IMR-90 (cell line): Measurements from ENCODE around the gene SEMA4A. TPM values are rescaled to one million over a fixed set of nuclear protein-coding genes. Genes with fewer than 3 reads are reported as not detected.

Experiments
- ATAC-seq: fragments of 200-7000 bp; cut with Tn5 transposase; 2 replicates; pipeline ENCODE4 v1.9.1; 2020; ENCODE audit warnings: low read depth, mild to moderate bottlenecking, moderate library complexity
- BruUV-seq: library from RNA; stranded (reverse); fragments of 400-500 nt; replicated peaks from 2 replicates; lab custom pipeline; 2021; lab: Mats Ljungman, UMichigan
- CTCF ChIA-PET: fragments of 300-600 bp; formaldehyde crosslinking; extraction: SDS; loops from one replicate; lab custom pipeline; 2021; ENCODE audit warnings: antibody characterized with exemption; lab: Yijun Ruan, JAX
- POLR2A ChIA-PET: fragments of 300-600 bp; sonication (Branson Sonifier 250); formaldehyde crosslinking; loops from one replicate; lab custom pipeline; 2022; ENCODE audit warnings: antibody characterized with exemption; ENCODE audit not compliant: unreplicated experiment; lab: Charles Lee
- DNase-seq: peaks from one replicate; pipeline ENCODE4 v3.0.0; 2013
- H2AFZ ChIP-seq: replicated peaks from 2 replicates; pipeline ENCODE3; 2013; ENCODE audit warnings: low read length, mild to moderate bottlenecking; ENCODE audit not compliant: poor library complexity
- H2AK5ac ChIP-seq: 2 replicates; pipeline ENCODE4 v1.6.1; 2013; ENCODE audit warnings: low read depth, low read length, inconsistent platforms
- H2AK9ac ChIP-seq: replicated peaks from 2 replicates; pipeline ENCODE3; 2013; ENCODE audit warnings: mild to moderate bottlenecking, low read depth, low read length, moderate library complexity; ENCODE audit not compliant: poor library complexity
- H2BK120ac ChIP-seq: 2 replicates; pipeline ENCODE4 v1.6.1; 2013; ENCODE audit warnings: low read depth, low read length, inconsistent platforms
- H2BK15ac ChIP-seq: 3 replicates; pipeline ENCODE4 v1.6.1; 2013; ENCODE audit warnings: low read depth, low read length, inconsistent platforms
- H2BK20ac ChIP-seq: 2 replicates; pipeline ENCODE4 v1.6.1; 2013; ENCODE audit warnings: low read depth, mild to moderate bottlenecking, inconsistent platforms, low read length, moderate library complexity
- H2BK5ac ChIP-seq: 2 replicates; pipeline ENCODE4 v1.6.1; 2013; ENCODE audit warnings: mild to moderate bottlenecking, low read depth, low read length, inconsistent platforms; ENCODE audit not compliant: poor library complexity, severe bottlenecking
- H3K14ac ChIP-seq: replicated peaks from 2 replicates; pipeline ENCODE4 v1.6.1; 2013; ENCODE audit warnings: low read depth, low read length, inconsistent platforms
- H3K18ac ChIP-seq: 2 replicates; pipeline ENCODE4 v1.6.1; 2013; ENCODE audit warnings: low read depth, low read length, control low read depth
- H3K23ac ChIP-seq: 2 replicates; pipeline ENCODE4 v1.6.1; 2013; ENCODE audit warnings: low read depth, low read length, inconsistent platforms
- H3K27ac ChIP-seq: 2 replicates; pipeline ENCODE4 v1.5.1; 2013; ENCODE audit warnings: mild to moderate bottlenecking, control low read depth, low read length; ENCODE audit not compliant: insufficient read depth
- H3K27me3 ChIP-seq: 2 replicates; pipeline ENCODE4 v1.6.1; 2013; ENCODE audit warnings: low read length; ENCODE audit not compliant: control insufficient read depth, insufficient read depth
- H3K36me3 ChIP-seq: 2 replicates; pipeline ENCODE4 v1.6.1; 2013; ENCODE audit warnings: low read length, mixed read lengths; ENCODE audit not compliant: control insufficient read depth, insufficient read depth
- H3K4ac ChIP-seq: 2 replicates; pipeline ENCODE4 v1.6.1; 2013; ENCODE audit warnings: low read depth, low read length, inconsistent platforms
- H3K4me1 ChIP-seq: 2 replicates; pipeline ENCODE4 v1.6.1; 2013; ENCODE audit warnings: low read length, mixed read lengths; ENCODE audit not compliant: control insufficient read depth, insufficient read depth
- H3K4me2 ChIP-seq: 2 replicates; pipeline ENCODE4 v1.6.1; 2013; ENCODE audit warnings: low read depth, mild to moderate bottlenecking, control low read depth, low read length, moderate library complexity
- H3K4me3 ChIP-seq: 2 replicates; pipeline ENCODE4 v1.5.1; 2013; ENCODE audit warnings: low read depth, mild to moderate bottlenecking, control low read depth, low read length, moderate library complexity; ENCODE audit not compliant: insufficient read depth
- H3K56ac ChIP-seq: 2 replicates; pipeline ENCODE4 v1.6.1; 2013; ENCODE audit warnings: low read length, inconsistent platforms; ENCODE audit not compliant: insufficient read depth; ENCODE audit errors: extremely low read depth
- H3K79me1 ChIP-seq, 2 experiments: 2 replicates each; pipeline ENCODE4 v1.6.1; 2013; ENCODE audit warnings: low read length in 2 of 2, inconsistent platforms in 1 of 2, low read depth in 1 of 2
- H3K9ac ChIP-seq: 2 replicates; pipeline ENCODE4 v1.6.1; 2013; ENCODE audit warnings: low read depth, low read length, control low read depth
- H3K9me1 ChIP-seq: 2 replicates; pipeline ENCODE4 v1.6.1; 2013; ENCODE audit warnings: low read length, inconsistent platforms; ENCODE audit not compliant: insufficient read depth
- H3K9me3 ChIP-seq: 2 replicates; pipeline ENCODE4 v1.6.1; 2013; ENCODE audit warnings: low read length; ENCODE audit not compliant: control insufficient read depth, insufficient read depth
- H4K20me1 ChIP-seq: 2 replicates; pipeline ENCODE4 v1.6.1; 2013; ENCODE audit warnings: low read length, inconsistent platforms; ENCODE audit not compliant: insufficient read depth
- H4K5ac ChIP-seq: 2 replicates; pipeline ENCODE4 v1.6.1; 2013; ENCODE audit warnings: mild to moderate bottlenecking, low read depth, low read length, control low read depth
- H4K8ac ChIP-seq, 2 experiments: 2 replicates each; pipeline ENCODE4 v1.6.1; 2013; ENCODE audit warnings: low read depth in 2 of 2, low read length in 2 of 2, control low read depth in 1 of 2, inconsistent platforms in 1 of 2
- H4K91ac ChIP-seq: 2 replicates; pipeline ENCODE4 v1.6.1; 2013; ENCODE audit warnings: low read depth, low read length, inconsistent platforms; ENCODE audit not compliant: insufficient read depth
- BHLHE40 ChIP-seq: fragments of 150-350 bp; IDR thresholded peaks from 2 replicates; pipeline ENCODE4 v1.6.1; 2016; ENCODE audit warnings: mild to moderate bottlenecking, low read depth, low read length
- CEBPB ChIP-seq: IDR thresholded peaks from 2 replicates; pipeline ENCODE4 v1.6.1; 2012; ENCODE audit warnings: low read depth, low read length, improper control_type of control experiment
- FOS ChIP-seq: fragments of 150-350 bp; IDR thresholded peaks from 2 replicates; pipeline ENCODE4 v1.6.1; 2016; ENCODE audit warnings: low read depth, low read length
- MAFK ChIP-seq: IDR thresholded peaks from 2 replicates; pipeline ENCODE4 v1.6.1; 2012; ENCODE audit warnings: low read depth, low read length, improper control_type of control experiment
- MAZ ChIP-seq: IDR thresholded peaks from 2 replicates; pipeline ENCODE4 v1.6.1; 2012; ENCODE audit warnings: low read depth, mild to moderate bottlenecking, low read length, improper control_type of control experiment, moderate library complexity, borderline replicate concordance
- MXI1 ChIP-seq: IDR thresholded peaks from 2 replicates; pipeline ENCODE4 v1.6.1; 2012; ENCODE audit warnings: low read depth, mild to moderate bottlenecking, low read length, moderate library complexity, borderline replicate concordance
- NFE2L2 ChIP-seq: fragments of 150-350 bp; IDR thresholded peaks from 2 replicates; pipeline ENCODE4 v1.6.1; 2016; ENCODE audit warnings: low read depth, mild to moderate bottlenecking, low read length
- POLR2A ChIP-seq: IDR thresholded peaks from 2 replicates; pipeline ENCODE4 v1.6.1; 2012; ENCODE audit warnings: mild to moderate bottlenecking, low read depth, low read length
- RAD21 ChIP-seq: IDR thresholded peaks from 2 replicates; pipeline ENCODE4 v1.6.1; 2012; ENCODE audit warnings: low read length, improper control_type of control experiment
- RCOR1 ChIP-seq: IDR thresholded peaks from 2 replicates; pipeline ENCODE4 v1.6.1; 2012; ENCODE audit warnings: mild to moderate bottlenecking, low read length, improper control_type of control experiment; ENCODE audit not compliant: insufficient replicate concordance
- RFX5 ChIP-seq: IDR thresholded peaks from 2 replicates; pipeline ENCODE4 v1.8.0; 2012; ENCODE audit warnings: low read depth, mild to moderate bottlenecking, low read length, moderate library complexity
- SMC3 ChIP-seq: fragments of 150-350 bp; IDR thresholded peaks from 2 replicates; pipeline ENCODE4 v1.6.1; 2016; ENCODE audit warnings: low read depth, mild to moderate bottlenecking, antibody characterized with exemption, low read length, moderate library complexity
- WGBS, 2 experiments: methylation state at CpG; one replicate each; pipeline versions ENCODE4 v1.1.5 to v1.1.7; 2013; ENCODE audit warnings: missing lambda C conversion rate in 2 of 2; ENCODE audit not compliant: insufficient read length in 1 of 2; ENCODE audit errors: extremely low coverage in 2 of 2; 5-methylcytosine and 5-hydroxymethylcytosine counted together
- dilution Hi-C: fragments of 300-500 bp; cut with HindIII; formaldehyde crosslinking; loops from one replicate; pipeline ENCODE4 v1.14.3; 2018; ENCODE audit warnings: low sequenced_read_pairs; ENCODE audit not compliant: unreplicated experiment
- in situ Hi-C: fragments of 300-500 bp; cut with MboI; formaldehyde crosslinking; loops from 3 replicates; pipeline ENCODE4 v1.14.3; 2019; ENCODE audit warnings: low sequenced_read_pairs, inconsistent platforms, mixed read lengths
- intact Hi-C: fragments of 100-400 bp; cut with micrococcal nuclease; formaldehyde crosslinking; loops from 2 replicates; pipeline ENCODE4 v1.10.0; 2022
- polyA plus RNA-seq, 3 experiments: library from polyadenylated mRNA; depleted of rRNA; stranded (reverse); fragments of >200 nt; gene quantifications; 2 replicates each; pipeline ENCODE4 v1.2.3, GENCODE V29; 2012; ENCODE audit warnings: low replicate concordance in 1 of 3
- total RNA-seq: library from RNA; depleted of rRNA; stranded (reverse); fragments of >200 nt; gene quantifications from 2 replicates; pipeline ENCODE4 v1.2.3, GENCODE V29; 2012
- TF ChIP-seq, protein P1 (sequence below): conservative IDR thresholded peaks from 2 replicates; pipeline ENCODE4 v1.5.1; 2012; ENCODE audit warnings: mild to moderate bottlenecking, low read depth, low read length, improper control_type of control experiment
- TF ChIP-seq, protein P2 (sequence below): fragments of 150-350 bp; IDR thresholded peaks from 2 replicates; pipeline ENCODE4 v1.6.1; 2017; ENCODE audit warnings: mild to moderate bottlenecking, antibody characterized with exemption, low read length, low read depth
- TF ChIP-seq, protein P3 (sequence below): fragments of 150-350 bp; IDR thresholded peaks from 2 replicates; pipeline ENCODE4 v1.6.1; 2016; ENCODE audit warnings: low read depth, mild to moderate bottlenecking, low read length, moderate library complexity, borderline replicate concordance

SEMA4A gene
- total and polyA plus RNA-seq, 2 of the 4 experiments (the other 2 are of a cell fraction), result 0.18 to 0.86 TPM

DNA sequence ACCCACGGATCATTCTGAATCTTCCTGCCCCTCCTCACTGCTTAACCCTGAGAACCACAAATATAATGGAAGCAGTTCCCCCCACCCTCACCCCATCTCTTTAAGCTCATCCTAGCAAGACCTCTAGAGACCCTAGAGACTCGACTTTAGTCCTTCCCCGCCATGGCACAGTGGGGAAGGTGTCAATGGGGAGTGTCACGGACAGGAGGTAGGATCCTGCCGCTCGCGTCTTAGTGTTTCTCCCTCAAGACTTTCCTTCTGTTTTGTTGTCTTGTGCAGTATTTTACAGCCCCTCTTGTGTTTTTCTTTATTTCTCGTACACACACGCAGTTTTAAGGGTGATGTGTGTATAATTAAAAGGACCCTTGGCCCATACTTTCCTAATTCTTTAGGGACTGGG, 58.7 kb downstream of the SEMA4A start:
- H2BK120ac ChIP-seq, result no peak overlapping the region
- H3K4me1 ChIP-seq, result 0 out of 2 replicates have a peak, but pooled peaks cover 2% of the 10 kb centered on the region
- H3K36me3 ChIP-seq, result peaks cover 19% of the 10 kb centered on the region
- no peak overlapping the region; the same call in 1 of the 2 replicates for H3K4me3 ChIP-seq
- DNase-seq (no peak), ATAC-seq (no peak)
- peak overlapping the region; percentile 59; the same call in 1 of the 2 replicates for H3K9ac ChIP-seq
- peaks cover 7 to 35% of the 10 kb centered on the region in 2 experiments for H3K79me1 ChIP-seq
- BruUV-seq, result no TSS peak
- no peak overlapping the region for H3K18ac ChIP-seq
- intact Hi-C loops (no loop called here), in situ Hi-C loops (loop anchor here (5.0 kb wide), 1 partner anchor 50 kb away; no protein-coding TSS in a partner anchor), dilution Hi-C loops (no loop called here)
- no peak overlapping the region for H2BK15ac ChIP-seq
- H2BK20ac ChIP-seq, result no peak overlapping the region
- H3K9me1 ChIP-seq, result 0 out of 2 replicates have a peak, but pooled peaks cover 5% of the 10 kb centered on the region
- H3K9me3 ChIP-seq, result no peaks in the 10 kb centered on the region
- peak overlapping the region; percentile 41 for H4K91ac ChIP-seq
- POLR2A ChIA-PET, result interaction anchor here (0.9 to 1.9 kb wide), 2 partner anchors 19 to 71 kb away, joined by 8 to 16 read pairs; partner anchors contain the start of genes SLC25A44 and SMG5
- peak overlapping the region; percentile 79; the same call in 1 of the 2 replicates for H3K4me2 ChIP-seq
- H3K56ac ChIP-seq, result peak overlapping the region; percentile 83; the same call in 1 of the 2 replicates
- peak overlapping the region; percentile 32; the same call in 1 of the 2 replicates for H2AK5ac ChIP-seq
- peak overlapping the region; percentile 65 for H4K5ac ChIP-seq
- H3K4ac ChIP-seq, result peak overlapping the region; percentile 69
- peak overlapping the region; percentile 56 for H2BK5ac ChIP-seq
- H3K14ac ChIP-seq, result peak overlapping the region; percentile 10; the same call in 1 of the 2 replicates
- CTCF ChIA-PET, result interaction anchor here (1.0 to 1.6 kb wide), 3 partner anchors 13 to 81 kb away, joined by 3 to 11 read pairs (median 3); no protein-coding TSS in a partner anchor
- H3K27ac ChIP-seq, result peak overlapping the region; percentile 15
- peak overlapping the region; percentile 77; the same call in 1 of the 2 replicates for H3K23ac ChIP-seq
- WGBS, 2 experiments, result 100% methylated on average over 1 of the region's 9 CpGs; no CpG with 5 or more reads in 1 of the 2 experiments
- H3K27me3 ChIP-seq, result no peaks in the 10 kb centered on the region
- H2AFZ ChIP-seq, result no peak overlapping the region
- H4K8ac ChIP-seq, result peak overlapping the region; percentile 34 to 92
- H2AK9ac ChIP-seq, result peak overlapping the region; percentile 84
- no peaks in the 10 kb centered on the region for H4K20me1 ChIP-seq
- TF ChIP-seq RCOR1 (no peak), MAFK (no peak), SMC3 (no peak), NFE2L2 (no peak), RFX5 (no peak), POLR2A (no peak), RAD21 (no peak), CEBPB (no peak), FOS (no peak), MXI1 (no peak), BHLHE40 (no peak), MAZ (no peak)
- TF ChIP-seq, protein P1, sequence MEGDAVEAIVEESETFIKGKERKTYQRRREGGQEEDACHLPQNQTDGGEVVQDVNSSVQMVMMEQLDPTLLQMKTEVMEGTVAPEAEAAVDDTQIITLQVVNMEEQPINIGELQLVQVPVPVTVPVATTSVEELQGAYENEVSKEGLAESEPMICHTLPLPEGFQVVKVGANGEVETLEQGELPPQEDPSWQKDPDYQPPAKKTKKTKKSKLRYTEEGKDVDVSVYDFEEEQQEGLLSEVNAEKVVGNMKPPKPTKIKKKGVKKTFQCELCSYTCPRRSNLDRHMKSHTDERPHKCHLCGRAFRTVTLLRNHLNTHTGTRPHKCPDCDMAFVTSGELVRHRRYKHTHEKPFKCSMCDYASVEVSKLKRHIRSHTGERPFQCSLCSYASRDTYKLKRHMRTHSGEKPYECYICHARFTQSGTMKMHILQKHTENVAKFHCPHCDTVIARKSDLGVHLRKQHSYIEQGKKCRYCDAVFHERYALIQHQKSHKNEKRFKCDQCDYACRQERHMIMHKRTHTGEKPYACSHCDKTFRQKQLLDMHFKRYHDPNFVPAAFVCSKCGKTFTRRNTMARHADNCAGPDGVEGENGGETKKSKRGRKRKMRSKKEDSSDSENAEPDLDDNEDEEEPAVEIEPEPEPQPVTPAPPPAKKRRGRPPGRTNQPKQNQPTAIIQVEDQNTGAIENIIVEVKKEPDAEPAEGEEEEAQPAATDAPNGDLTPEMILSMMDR, result no peak
- TF ChIP-seq, protein P2, sequence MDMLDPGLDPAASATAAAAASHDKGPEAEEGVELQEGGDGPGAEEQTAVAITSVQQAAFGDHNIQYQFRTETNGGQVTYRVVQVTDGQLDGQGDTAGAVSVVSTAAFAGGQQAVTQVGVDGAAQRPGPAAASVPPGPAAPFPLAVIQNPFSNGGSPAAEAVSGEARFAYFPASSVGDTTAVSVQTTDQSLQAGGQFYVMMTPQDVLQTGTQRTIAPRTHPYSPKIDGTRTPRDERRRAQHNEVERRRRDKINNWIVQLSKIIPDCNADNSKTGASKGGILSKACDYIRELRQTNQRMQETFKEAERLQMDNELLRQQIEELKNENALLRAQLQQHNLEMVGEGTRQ, result no peak
- TF ChIP-seq, protein P3, sequence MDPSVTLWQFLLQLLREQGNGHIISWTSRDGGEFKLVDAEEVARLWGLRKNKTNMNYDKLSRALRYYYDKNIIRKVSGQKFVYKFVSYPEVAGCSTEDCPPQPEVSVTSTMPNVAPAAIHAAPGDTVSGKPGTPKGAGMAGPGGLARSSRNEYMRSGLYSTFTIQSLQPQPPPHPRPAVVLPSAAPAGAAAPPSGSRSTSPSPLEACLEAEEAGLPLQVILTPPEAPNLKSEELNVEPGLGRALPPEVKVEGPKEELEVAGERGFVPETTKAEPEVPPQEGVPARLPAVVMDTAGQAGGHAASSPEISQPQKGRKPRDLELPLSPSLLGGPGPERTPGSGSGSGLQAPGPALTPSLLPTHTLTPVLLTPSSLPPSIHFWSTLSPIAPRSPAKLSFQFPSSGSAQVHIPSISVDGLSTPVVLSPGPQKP, result no peak
